Body of pancreas (tissue), 4 donors: ENCODE results near the gene NEMF.
"Not testable (repeated sequence)": the region's sequence is repeated elsewhere in the genome, so short reads cannot be mapped to it uniquely, and the experiment has no call there.

Source experiments
- POLR2A ChIP-seq, 3 donors: fragments of 450-650 bp; IDR thresholded peaks; one replicate each; pipeline ENCODE4 v1.6.1; 2016; ENCODE audit warnings: antibody characterized with exemption in 3 of 3, mild to moderate bottlenecking in 2 of 3
- TF ChIP-seq, protein P1 (sequence below), 7 experiments: fragments of 450-650 bp in 4 of 7; fragments of 200-600 bp in 3 of 7; sonication (generic) in 3 of 7; IDR thresholded peaks; one replicate each; pipeline ENCODE4 v1.5.1; 2016 to 2019; ENCODE audit warnings: antibody characterized with exemption in 7 of 7

DNA sequence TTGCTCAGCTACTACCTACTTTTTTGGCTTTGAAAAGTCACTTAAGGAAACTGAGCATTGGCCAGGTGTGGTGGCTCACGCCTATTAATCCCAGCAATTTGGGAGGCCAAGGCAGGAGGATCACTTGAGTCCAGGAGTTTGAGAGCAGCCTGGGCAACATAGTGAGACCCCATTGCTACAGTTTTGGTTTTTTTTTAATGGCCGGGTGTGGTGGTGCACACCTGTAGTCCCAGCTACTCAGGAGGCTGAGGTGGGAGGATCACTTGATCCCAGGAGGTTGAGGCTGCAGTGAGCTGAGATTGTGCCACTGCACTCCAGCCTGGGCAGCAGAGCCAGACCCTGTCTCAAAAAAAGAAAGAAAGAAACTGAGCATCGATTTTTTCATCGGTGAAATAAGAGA lies 116.9 kb downstream of the NEMF start:
- not testable (repeated sequence) for TF ChIP-seq POLR2A (IDR thresholded peaks at IDR 0.05)
- TF ChIP-seq, protein P1, sequence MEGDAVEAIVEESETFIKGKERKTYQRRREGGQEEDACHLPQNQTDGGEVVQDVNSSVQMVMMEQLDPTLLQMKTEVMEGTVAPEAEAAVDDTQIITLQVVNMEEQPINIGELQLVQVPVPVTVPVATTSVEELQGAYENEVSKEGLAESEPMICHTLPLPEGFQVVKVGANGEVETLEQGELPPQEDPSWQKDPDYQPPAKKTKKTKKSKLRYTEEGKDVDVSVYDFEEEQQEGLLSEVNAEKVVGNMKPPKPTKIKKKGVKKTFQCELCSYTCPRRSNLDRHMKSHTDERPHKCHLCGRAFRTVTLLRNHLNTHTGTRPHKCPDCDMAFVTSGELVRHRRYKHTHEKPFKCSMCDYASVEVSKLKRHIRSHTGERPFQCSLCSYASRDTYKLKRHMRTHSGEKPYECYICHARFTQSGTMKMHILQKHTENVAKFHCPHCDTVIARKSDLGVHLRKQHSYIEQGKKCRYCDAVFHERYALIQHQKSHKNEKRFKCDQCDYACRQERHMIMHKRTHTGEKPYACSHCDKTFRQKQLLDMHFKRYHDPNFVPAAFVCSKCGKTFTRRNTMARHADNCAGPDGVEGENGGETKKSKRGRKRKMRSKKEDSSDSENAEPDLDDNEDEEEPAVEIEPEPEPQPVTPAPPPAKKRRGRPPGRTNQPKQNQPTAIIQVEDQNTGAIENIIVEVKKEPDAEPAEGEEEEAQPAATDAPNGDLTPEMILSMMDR (IDR thresholded peaks at IDR 0.05), result not testable (repeated sequence)
